Measurements from ENCODE around the gene ANO4. TPM values are rescaled to one million over a fixed set of nuclear protein-coding genes. Genes with fewer than 3 reads are reported as not detected.

Gene ANO4
- total RNA-seq, 1 experiment from 2014 or later = 5.7 TPM

- H3K9me3 ChIP-seq (ENCODE audit: control insufficient read depth, low read depth, low read length) = no peaks in the 10 kb centered on the region
- no peaks in the 10 kb centered on the region for H3K23me2 ChIP-seq (ENCODE audit: insufficient read length, low read depth, low read length, poor library complexity, severe bottlenecking)
- no peak overlapping the region for H2AFZ ChIP-seq (ENCODE audit: low read length)
- H3K9ac ChIP-seq (ENCODE audit: extremely low read depth, insufficient read length, low read length) = no peak overlapping the region
- H3K27ac Mint-ChIP-seq = peak overlapping the region; percentile 50 to 66 (median 60); a peak in 4 of 7 replicates
- no peak overlapping the region for H3K4ac ChIP-seq (ENCODE audit: low read depth, low read length)
- no peak overlapping the region for H3K4me2 ChIP-seq (ENCODE audit: insufficient read depth, insufficient read length, low read length)
- H3K9me3 Mint-ChIP-seq = no peaks in the 10 kb centered on the region
- H2BK120ac ChIP-seq (ENCODE audit: low read depth, low read length, poor library complexity, severe bottlenecking) = no peak overlapping the region
- no peak overlapping the region for H4K5ac ChIP-seq (ENCODE audit: insufficient read length, low read depth, low read length)
- H2BK20ac ChIP-seq (ENCODE audit: low read depth, low read length, poor library complexity, severe bottlenecking) = no peak overlapping the region
- H2BK5ac ChIP-seq (ENCODE audit: insufficient read length, low read length) = no peak overlapping the region
- H3K56ac ChIP-seq (ENCODE audit: insufficient read length, low read depth, low read length) = no peak overlapping the region
- H3K14ac ChIP-seq (ENCODE audit: insufficient read depth, low read length) = no peak overlapping the region
- H3K27me3 ChIP-seq (ENCODE audit: insufficient read depth, low read length) = no peaks in the 10 kb centered on the region
- no peaks in the 10 kb centered on the region; the same call in 1 of the 2 replicates for H3K27me3 Mint-ChIP-seq (ENCODE audit: low read depth)
- no peak overlapping the region for H2AK5ac ChIP-seq (ENCODE audit: insufficient read length, low read length)
- no peak overlapping the region for H4K91ac ChIP-seq (ENCODE audit: insufficient read length, low read depth, low read length)
- no peak overlapping the region for H3K4me3 Mint-ChIP-seq
- H3K27ac ChIP-seq (ENCODE audit: insufficient read length, low read depth, low read length) = no peak overlapping the region
- TF ChIP-seq CTCF (conservative IDR thresholded peaks at IDR 0.05) = no peak
- no peak overlapping the region for H3K23ac ChIP-seq (ENCODE audit: insufficient read length, low read depth, low read length)
- no CpG with 5 or more reads among the region's 4 CpGs for WGBS (ENCODE audit: extremely low coverage, insufficient read length, low lambda C conversion rate)
- no peak overlapping the region for H2BK15ac ChIP-seq (ENCODE audit: low read depth, low read length)
- H3K4me1 ChIP-seq (ENCODE audit: insufficient read depth, low read length) = peaks cover 16% of the 10 kb centered on the region
- H3K4me1 Mint-ChIP-seq = peaks cover 43 to 53% of the 10 kb centered on the region in 2 experiments
- H4K8ac ChIP-seq (replicated peaks; ENCODE audit: insufficient read length, low read depth, low read length) = no peak overlapping the region
- peaks cover 0 to 3% (median 0%) of the 10 kb centered on the region in 3 experiments; a peak in 1 of 7 replicates for H3K36me3 Mint-ChIP-seq (ENCODE audit: insufficient read depth in 1 of 3, low read depth in 3 of 3)
- no peak overlapping the region for H3K18ac ChIP-seq (ENCODE audit: insufficient read length, low read depth, low read length)
- H2BK12ac ChIP-seq (ENCODE audit: insufficient read length, low read depth, low read length) = no peak overlapping the region
- DNase-seq = peak; percentile 86
- no peak overlapping the region for H3T11ph ChIP-seq (ENCODE audit: low read length)
- H3K79me2 ChIP-seq (ENCODE audit: insufficient read depth, low read length) = no peaks in the 10 kb centered on the region
- no peaks in the 10 kb centered on the region for H3K79me1 ChIP-seq (ENCODE audit: insufficient read depth, low read depth, low read length, poor library complexity, severe bottlenecking)
- H4K20me1 ChIP-seq (ENCODE audit: control insufficient read depth, insufficient read depth, insufficient read length) = no peaks in the 10 kb centered on the region
Observed at GRCh38 chr12:100955139-100955538, 160.6 kb downstream of the ANO4 start.
